Ovary (tissue), 9 donors: ENCODE results near the gene TMEM132D. TPM values are rescaled to one million over a fixed set of nuclear protein-coding genes. Genes with fewer than 3 reads are reported as not detected.

Experiments used
- DNase-seq, 5 donors: peaks; one replicate each; pipeline ENCODE4 v3.0.0-alpha.2; 2019 to 2020
- H3K27ac ChIP-seq, 2 donors: fragments of 200-600 bp; one replicate each; pipeline versions ENCODE4 v1.5.1 to v1.8.0; 2019 to 2022
- H3K27me3 ChIP-seq: fragments of 200-600 bp; one replicate; pipeline ENCODE4 v1.8.0; 2022
- H3K36me3 ChIP-seq: fragments of 200-600 bp; sonication (generic); one replicate; pipeline ENCODE4 v1.5.1; 2019
- H3K4me1 ChIP-seq: one replicate; pipeline ENCODE4 v1.8.1; 2013; ENCODE audit warnings: mild to moderate bottlenecking, moderate library complexity; ENCODE audit not compliant: insufficient read depth
- H3K4me3 ChIP-seq: fragments of 200-600 bp; sonication (generic); one replicate; pipeline ENCODE4 v1.5.1; 2017
- H3K9me3 ChIP-seq, 2 donors: fragments of 200-600 bp in 1 of 2; sonication (generic) in 1 of 2; one replicate each; pipeline versions ENCODE4 v1.5.1 to v1.8.1; 2013 to 2019; ENCODE audit warnings: mild to moderate bottlenecking in 1 of 2, moderate library complexity in 1 of 2
- CTCF ChIP-seq, 3 donors: fragments of 450-650 bp in 2 of 3; fragments of 200-600 bp in 1 of 3; IDR thresholded peaks; one replicate each; pipeline versions ENCODE4 v1.5.1 to v1.8.0; 2016 to 2022; ENCODE audit warnings: antibody characterized with exemption in 3 of 3, mild to moderate bottlenecking in 1 of 3
- EP300 ChIP-seq: sonication (generic); formaldehyde crosslinking; IDR thresholded peaks from one replicate; pipeline ENCODE4 v1.6.1; 2017; ENCODE audit warnings: antibody characterized with exemption
- POLR2A ChIP-seq: fragments of 450-650 bp; IDR thresholded peaks from one replicate; pipeline ENCODE4 v1.6.1; 2017; ENCODE audit warnings: antibody characterized with exemption, mild to moderate bottlenecking, moderate library complexity
- WGBS, 3 donors: extraction: QIAGEN DNeasy Blood & Tissue Kit in 1 of 3; methylation state at CpG; one replicate each; pipeline versions ENCODE4 v1.1.5 to v1.1.7; 2013 to 2017; 5-methylcytosine and 5-hydroxymethylcytosine counted together
- intact Hi-C, 4 donors: fragments of 100-400 bp; cut with DNase I; formaldehyde crosslinking; loops; one replicate each; pipeline versions ENCODE4 v1.11.0 to v1.15.1; 2022 to 2023
- polyA plus RNA-seq, 2 donors: library from polyadenylated mRNA; stranded (reverse); fragments of 200-250 nt in 1 of 2; fragments of 350-450 nt in 1 of 2; fragmentation: Illumina TruSeq in 1 of 2; extraction: RNeasy Lipid Tissue Mini Kit (QIAGEN cat#74804) in 1 of 2; gene quantifications; one replicate each; pipeline ENCODE4 v1.2.3, GENCODE V29; 2013 to 2014
- total RNA-seq, 7 donors: library from RNA; depleted of rRNA in 2 of 7; stranded (reverse); fragments of >200 nt in 2 of 7; fragmentation: NEBNext Ultra II Directional in 3 of 7; extraction: Animal tissue kit (Norgen Biotek cat#: 25700) in 3 of 7; gene quantifications; one replicate each; pipeline versions ENCODE4 v1.1.0 to v1.2.4, GENCODE V29; 2016 to 2023
- donor health status: DM: no; HTN: no; CAD: no; lungs with moderate emphysema.
- donor health status: DM: no; HTN: no; CAD: no.
- donor health status: Bipolar disorder and iron deficiency.
- donor health status: DM: yes; HTN: yes; CAD: no.
- donor health status: DM: no; HTN: no; CAD: no.
- donor health status: DM: yes; HTN: yes; CAD: no.

The TMEM132D gene
- total and polyA plus RNA-seq, 9 donors = 0.04 TPM; not detected in 8

- 50 to 58% (median 55%) methylated on average over 3 of the region's 3 CpGs for WGBS, 3 donors
- intact Hi-C loops = no loop called here
- Histone ChIP-seq H3K36me3 (no peaks in the 10 kb centered on the region), H3K9me3 (no peaks in the 10 kb centered on the region), H3K27ac (no peak overlapping the region), H3K27me3 (no peaks in the 10 kb centered on the region), H3K4me3 (no peak overlapping the region), H3K4me1 (no peaks in the 10 kb centered on the region)
- TF ChIP-seq EP300 (no peak), POLR2A (no peak), CTCF (IDR thresholded peaks at IDR 0.05) (no peak)
- no peak for DNase-seq
Observed at GRCh38 chr12:129538137-129538536, 365.7 kb downstream of the TMEM132D start.

- no peaks in the 10 kb centered on the region for H3K9me3 ChIP-seq
- TF ChIP-seq EP300 (no peak), CTCF (IDR thresholded peaks at IDR 0.05) (no peak)
- no peak overlapping the region for H3K4me3 ChIP-seq
- no peak for DNase-seq
- intact Hi-C loops = no loop called here
- WGBS, 3 donors = 83 to 93% (median 89%) methylated on average over 3 of the region's 3 CpGs
- no peaks in the 10 kb centered on the region for H3K36me3 ChIP-seq
- no peaks in the 10 kb centered on the region for H3K4me1 ChIP-seq
- H3K27me3 ChIP-seq = no peaks in the 10 kb centered on the region
- no peak overlapping the region for H3K27ac ChIP-seq
Observed at GRCh38 chr12:129534966-129535750, 368.7 kb downstream of the TMEM132D start.

- Histone ChIP-seq H3K27me3 (no peaks in the 10 kb centered on the region), H3K9me3 (no peaks in the 10 kb centered on the region), H3K4me3 (no peak overlapping the region), H3K36me3 (no peaks in the 10 kb centered on the region), H3K4me1 (no peaks in the 10 kb centered on the region), H3K27ac (no peak overlapping the region)
- 48 to 64% (median 58%) methylated on average over 17 of the region's 17 CpGs for WGBS, 3 donors
- TF ChIP-seq CTCF (IDR thresholded peaks at IDR 0.05) = no peak
- TF ChIP-seq EP300 = no peak
- no peak for TF ChIP-seq POLR2A
- DNase-seq = no peak
- intact Hi-C loops = no loop called here
Observed at GRCh38 chr12:129532707-129533499, 370.9 kb downstream of the TMEM132D start.

GRCh38 chr12:129532082-129532481 is 371.7 kb downstream of the TMEM132D start:
- Histone ChIP-seq H3K9me3 (no peaks in the 10 kb centered on the region), H3K36me3 (no peaks in the 10 kb centered on the region), H3K4me3 (no peak overlapping the region), H3K27me3 (no peaks in the 10 kb centered on the region), H3K27ac (no peak overlapping the region), H3K4me1 (no peaks in the 10 kb centered on the region)
- DNase-seq = no peak
- intact Hi-C loops = no loop called here
- WGBS, 3 donors = 61 to 76% (median 68%) methylated on average over 7 of the region's 7 CpGs
- TF ChIP-seq CTCF (IDR thresholded peaks at IDR 0.05) (no peak), POLR2A (no peak), EP300 (no peak)
